Measurements from ENCODE around the gene MED6. TPM values are rescaled to one million over a fixed set of nuclear protein-coding genes. Genes with fewer than 3 reads are reported as not detected.
A peak's percentile ranks its signal among the peaks of the same experiment; 100 is the strongest.

MED6 gene
- total and polyA plus RNA-seq, 4 experiments from 2014 or later = 38.4 to 61.8 (median 52.9) TPM

DNA sequence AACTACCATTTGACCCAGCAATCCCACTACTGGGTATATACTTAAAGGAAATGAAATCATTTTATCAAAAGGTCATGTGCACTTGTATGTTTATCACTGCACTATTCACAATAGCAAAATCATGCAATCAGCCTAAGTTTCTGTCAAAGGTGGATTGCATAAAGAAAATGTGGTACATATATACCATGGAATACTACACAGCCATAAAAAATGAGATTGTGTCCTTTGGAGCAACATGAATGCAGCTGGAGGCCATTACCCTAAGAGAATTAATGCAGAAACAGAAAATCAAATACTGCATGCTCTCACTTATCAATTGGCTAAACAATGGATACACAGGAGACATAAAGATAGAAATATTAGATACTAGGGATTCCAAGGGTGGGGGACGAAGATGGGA is 27.4 kb downstream of the MED6 start:
- intact Hi-C loops (cut with micrococcal nuclease) = no loop called here
- no peaks in the 10 kb centered on the region for H3K36me3 ChIP-seq (ENCODE audit: insufficient read depth, low read length)
- DNase-seq = no peak
- no peaks in the 10 kb centered on the region for H3K4me1 ChIP-seq (ENCODE audit: insufficient read depth, low read length)
- Mint-ChIP-seq H3K36me3 (peaks cover 55 to 65% of the 10 kb centered on the region in 2 donors), H3K4me3 (no peak overlapping the region), H3K4me1 (peaks cover 6 to 20% (median 16%) of the 10 kb centered on the region in 4 donors), H3K9me3 (peaks cover 0 to 3% (median 0%) of the 10 kb centered on the region in 8 donors), H3K27ac (no peak overlapping the region), H3K27me3 (no peaks in the 10 kb centered on the region)
- POLR2A ChIA-PET (ENCODE audit: partially characterized antibody) = no interaction called here
- no peak overlapping the region for H3K27ac ChIP-seq (ENCODE audit: low read depth, low read length)
- H3K27me3 ChIP-seq (ENCODE audit: insufficient read depth, low read length) = no peaks in the 10 kb centered on the region
- no peaks in the 10 kb centered on the region for H3K9me3 ChIP-seq (ENCODE audit: control insufficient read depth in 1 of 2, low read length in 2 of 2)
- H3K4me3 ChIP-seq (ENCODE audit: low read length in 2 of 2) = no peak overlapping the region
- CTCF ChIA-PET (ENCODE audit: partially characterized antibody) = no interaction called here

DNA sequence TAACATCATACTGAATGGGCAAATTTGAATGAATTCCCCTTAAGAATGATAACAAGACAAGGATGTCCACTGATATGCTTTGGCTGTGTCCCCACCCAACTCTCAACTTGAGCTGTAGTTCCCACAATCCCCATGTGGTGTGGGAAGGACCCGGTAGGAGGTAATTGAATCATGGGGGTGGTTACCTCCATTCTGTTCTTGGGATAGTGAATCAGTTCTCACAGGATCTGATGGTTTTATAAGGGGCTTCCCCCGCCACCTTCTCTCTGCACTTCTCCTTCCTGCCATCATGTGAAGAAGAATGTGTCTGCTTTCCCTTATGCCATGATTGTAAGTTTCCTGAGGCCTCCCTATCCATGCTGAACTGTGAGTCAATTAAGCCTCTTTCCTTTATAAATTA is 29.3 kb downstream of the MED6 start:
- no peak overlapping the region for H3K27ac ChIP-seq (ENCODE audit: low read depth, low read length)
- intact Hi-C loops (cut with micrococcal nuclease) = no loop called here
- H3K9me3 Mint-ChIP-seq = peaks cover 0 to 4% (median 3%) of the 10 kb centered on the region in 8 donors
- peaks cover 61 to 75% of the 10 kb centered on the region in 2 donors for H3K36me3 Mint-ChIP-seq
- no peaks in the 10 kb centered on the region for H3K9me3 ChIP-seq (ENCODE audit: control insufficient read depth in 1 of 2, low read length in 2 of 2)
- CTCF ChIA-PET (ENCODE audit: partially characterized antibody) = no interaction called here
- peaks cover 6 to 20% (median 18%) of the 10 kb centered on the region in 4 donors for H3K4me1 Mint-ChIP-seq
- POLR2A ChIA-PET (ENCODE audit: partially characterized antibody) = no interaction called here
- no peaks in the 10 kb centered on the region for H3K27me3 ChIP-seq (ENCODE audit: insufficient read depth, low read length)
- no peak overlapping the region for H3K4me3 Mint-ChIP-seq
- no peaks in the 10 kb centered on the region for H3K27me3 Mint-ChIP-seq
- no peaks in the 10 kb centered on the region for H3K4me1 ChIP-seq (ENCODE audit: insufficient read depth, low read length)
- no peak overlapping the region for H3K27ac Mint-ChIP-seq
- H3K36me3 ChIP-seq (ENCODE audit: insufficient read depth, low read length) = no peaks in the 10 kb centered on the region
- no peak for DNase-seq
- no peak overlapping the region for H3K4me3 ChIP-seq (ENCODE audit: low read length in 2 of 2)

- intact Hi-C loops (cut with micrococcal nuclease) = no loop called here
- no peaks in the 10 kb centered on the region for H3K9me3 ChIP-seq (ENCODE audit: control insufficient read depth in 1 of 2, low read length in 2 of 2)
- ChIA-PET CTCF (ENCODE audit: partially characterized antibody) (no interaction called here), POLR2A (ENCODE audit: partially characterized antibody) (no interaction called here)
- peak overlapping the region in 1 of 7 donors; percentile 9 for H3K27ac Mint-ChIP-seq
- H3K27me3 Mint-ChIP-seq = no peaks in the 10 kb centered on the region
- H3K36me3 Mint-ChIP-seq = peaks cover 76 to 86% of the 10 kb centered on the region in 2 donors
- no peak overlapping the region for H3K27ac ChIP-seq (ENCODE audit: low read depth, low read length)
- H3K9me3 Mint-ChIP-seq = peaks cover 3 to 22% (median 12%) of the 10 kb centered on the region in 8 donors
- no peak for DNase-seq
- H3K4me1 Mint-ChIP-seq = peaks cover 6 to 20% (median 17%) of the 10 kb centered on the region in 4 donors
- no peaks in the 10 kb centered on the region for H3K4me1 ChIP-seq (ENCODE audit: insufficient read depth, low read length)
- no peak overlapping the region for H3K4me3 Mint-ChIP-seq
- H3K4me3 ChIP-seq (ENCODE audit: low read length in 2 of 2) = no peak overlapping the region
- H3K36me3 ChIP-seq (ENCODE audit: insufficient read depth, low read length) = peaks cover 13% of the 10 kb centered on the region
- no peaks in the 10 kb centered on the region for H3K27me3 ChIP-seq (ENCODE audit: insufficient read depth, low read length)
These were observed 32.7 kb downstream of the MED6 start for GRCh38 chr14:70567791-70568190.

- CTCF ChIA-PET (ENCODE audit: partially characterized antibody) = interaction anchor here (0.7 kb wide), 1 partner anchor 144 kb away, joined by 4 read pairs; no protein-coding TSS in a partner anchor
- H3K4me1 Mint-ChIP-seq = peaks cover 0 to 3% (median 1%) of the 10 kb centered on the region in 4 donors
- no peak overlapping the region for H3K27ac Mint-ChIP-seq
- H3K27me3 Mint-ChIP-seq = no peaks in the 10 kb centered on the region
- Histone ChIP-seq H3K27ac (ENCODE audit: low read depth, low read length) (no peak overlapping the region), H3K4me3 (ENCODE audit: low read length in 2 of 2) (no peak overlapping the region), H3K4me1 (ENCODE audit: insufficient read depth, low read length) (no peaks in the 10 kb centered on the region), H3K9me3 (ENCODE audit: control insufficient read depth in 1 of 2, low read length in 2 of 2) (no peaks in the 10 kb centered on the region), H3K27me3 (ENCODE audit: insufficient read depth, low read length) (no peaks in the 10 kb centered on the region), H3K36me3 (ENCODE audit: insufficient read depth, low read length) (peaks cover 13% of the 10 kb centered on the region)
- intact Hi-C loops (cut with micrococcal nuclease) = no loop called here
- peaks cover 4 to 42% (median 24%) of the 10 kb centered on the region in 8 donors for H3K9me3 Mint-ChIP-seq
- POLR2A ChIA-PET (ENCODE audit: partially characterized antibody) = no interaction called here
- DNase-seq = no peak
- H3K36me3 Mint-ChIP-seq = peaks cover 66 to 87% of the 10 kb centered on the region in 2 donors
- no peak overlapping the region for H3K4me3 Mint-ChIP-seq
These were observed 36.6 kb downstream of the MED6 start for GRCh38 chr14:70563869-70564268.

DNA sequence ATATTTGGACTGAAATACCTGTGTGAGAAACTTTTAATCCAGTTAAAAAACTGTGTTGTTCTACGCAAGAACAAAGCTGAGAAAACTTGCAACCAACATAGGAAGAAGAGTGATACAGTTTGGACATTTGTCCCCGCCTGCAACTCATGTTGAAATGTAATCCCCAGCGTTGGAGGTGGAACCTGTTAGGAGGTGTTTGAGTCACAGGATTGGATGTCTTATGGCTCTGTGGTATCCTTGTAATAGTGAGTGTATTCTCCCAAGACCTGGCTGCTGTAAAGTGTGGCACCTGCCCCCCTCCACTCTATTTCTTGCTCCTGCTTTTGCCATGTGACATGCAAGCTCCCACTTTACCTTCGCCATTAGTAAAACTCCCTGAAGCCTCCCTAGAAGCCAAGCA is 37.0 kb downstream of the MED6 start:
- DNase-seq = no peak
- no peak overlapping the region for H3K27ac ChIP-seq (ENCODE audit: low read depth, low read length)
- H3K27me3 ChIP-seq (ENCODE audit: insufficient read depth, low read length) = no peaks in the 10 kb centered on the region
- H3K36me3 Mint-ChIP-seq = peaks cover 66 to 87% of the 10 kb centered on the region in 2 donors
- peaks cover 0 to 3% (median 1%) of the 10 kb centered on the region in 4 donors for H3K4me1 Mint-ChIP-seq
- H3K4me3 ChIP-seq (ENCODE audit: low read length in 2 of 2) = no peak overlapping the region
- no peaks in the 10 kb centered on the region for H3K9me3 ChIP-seq (ENCODE audit: control insufficient read depth in 1 of 2, low read length in 2 of 2)
- H3K4me1 ChIP-seq (ENCODE audit: insufficient read depth, low read length) = no peaks in the 10 kb centered on the region
- CTCF ChIA-PET (ENCODE audit: partially characterized antibody) = no interaction called here
- no peak overlapping the region for H3K4me3 Mint-ChIP-seq
- no peaks in the 10 kb centered on the region for H3K27me3 Mint-ChIP-seq
- POLR2A ChIA-PET (ENCODE audit: partially characterized antibody) = no interaction called here
- peaks cover 4 to 42% (median 24%) of the 10 kb centered on the region in 8 donors for H3K9me3 Mint-ChIP-seq
- H3K27ac Mint-ChIP-seq = no peak overlapping the region
- peaks cover 13% of the 10 kb centered on the region for H3K36me3 ChIP-seq (ENCODE audit: insufficient read depth, low read length)
- intact Hi-C loops (cut with micrococcal nuclease) = no loop called here

GRCh38 chr14:70558356-70558755 is 42.1 kb downstream of the MED6 start:
- Mint-ChIP-seq H3K27ac (no peak overlapping the region), H3K36me3 (peaks cover 39 to 50% of the 10 kb centered on the region in 2 donors), H3K27me3 (no peaks in the 10 kb centered on the region), H3K9me3 (peaks cover 4 to 24% (median 12%) of the 10 kb centered on the region in 8 donors), H3K4me3 (no peak overlapping the region), H3K4me1 (peaks cover 0 to 5% (median 0%) of the 10 kb centered on the region in 4 donors)
- CTCF ChIA-PET (ENCODE audit: partially characterized antibody) = no interaction called here
- no peak for DNase-seq
- Histone ChIP-seq H3K9me3 (ENCODE audit: control insufficient read depth in 1 of 2, low read length in 2 of 2) (no peaks in the 10 kb centered on the region), H3K36me3 (ENCODE audit: insufficient read depth, low read length) (no peaks in the 10 kb centered on the region), H3K27ac (ENCODE audit: low read depth, low read length) (no peak overlapping the region), H3K27me3 (ENCODE audit: insufficient read depth, low read length) (no peaks in the 10 kb centered on the region), H3K4me1 (ENCODE audit: insufficient read depth, low read length) (no peaks in the 10 kb centered on the region), H3K4me3 (ENCODE audit: low read length in 2 of 2) (no peak overlapping the region)
- intact Hi-C loops (cut with micrococcal nuclease) = no loop called here
- POLR2A ChIA-PET (ENCODE audit: partially characterized antibody) = no interaction called here

GRCh38 chr14:70555890-70556289 is 44.6 kb downstream of the MED6 start:
- no peak overlapping the region for H3K27ac ChIP-seq (ENCODE audit: low read depth, low read length)
- Mint-ChIP-seq H3K27me3 (no peaks in the 10 kb centered on the region), H3K9me3 (peaks cover 0 to 4% (median 1%) of the 10 kb centered on the region in 8 donors), H3K4me3 (peak overlapping the region in 2 of 8 donors; percentile 10 to 41), H3K27ac (no peak overlapping the region), H3K4me1 (peaks cover 0 to 5% (median 0%) of the 10 kb centered on the region in 4 donors), H3K36me3 (peaks cover 16 to 26% of the 10 kb centered on the region in 2 donors)
- no peaks in the 10 kb centered on the region for H3K9me3 ChIP-seq (ENCODE audit: control insufficient read depth in 1 of 2, low read length in 2 of 2)
- H3K27me3 ChIP-seq (ENCODE audit: insufficient read depth, low read length) = no peaks in the 10 kb centered on the region
- H3K4me3 ChIP-seq (ENCODE audit: low read length in 2 of 2) = no peak overlapping the region
- H3K36me3 ChIP-seq (ENCODE audit: insufficient read depth, low read length) = no peaks in the 10 kb centered on the region
- ChIA-PET CTCF (ENCODE audit: partially characterized antibody) (no interaction called here), POLR2A (ENCODE audit: partially characterized antibody) (no interaction called here)
- no peak for DNase-seq
- intact Hi-C loops (cut with micrococcal nuclease) = no loop called here
- no peaks in the 10 kb centered on the region for H3K4me1 ChIP-seq (ENCODE audit: insufficient read depth, low read length)

DNA sequence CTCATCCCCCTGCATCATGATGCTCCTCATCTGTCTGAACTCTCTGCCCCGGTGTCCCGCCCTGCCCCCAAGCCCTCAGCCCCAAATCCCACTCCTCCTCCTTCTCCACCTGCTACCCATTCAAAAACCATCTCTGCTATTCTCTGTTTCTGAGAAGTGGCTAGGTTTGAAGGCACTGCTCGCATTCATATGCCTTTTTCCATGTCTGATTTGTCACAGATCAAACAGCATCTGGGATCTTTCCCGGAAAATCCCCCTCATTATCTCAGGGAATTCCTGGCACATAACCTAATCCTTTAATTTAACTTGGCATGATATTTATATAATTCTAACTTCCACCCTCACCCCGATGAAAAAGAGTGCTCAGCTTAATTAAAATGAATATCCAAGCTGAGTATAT is 62.4 kb downstream of the MED6 start:
- Histone ChIP-seq H3K36me3 (ENCODE audit: insufficient read depth, low read length) (no peaks in the 10 kb centered on the region), H3K4me1 (ENCODE audit: insufficient read depth, low read length) (no peaks in the 10 kb centered on the region), H3K27me3 (ENCODE audit: insufficient read depth, low read length) (no peaks in the 10 kb centered on the region), H3K9me3 (ENCODE audit: control insufficient read depth in 1 of 2, low read length in 2 of 2) (no peaks in the 10 kb centered on the region), H3K4me3 (ENCODE audit: low read length in 2 of 2) (no peak overlapping the region), H3K27ac (ENCODE audit: low read depth, low read length) (no peak overlapping the region)
- Mint-ChIP-seq H3K27ac (no peak overlapping the region), H3K36me3 (peaks cover 9 to 24% of the 10 kb centered on the region in 2 donors), H3K27me3 (no peaks in the 10 kb centered on the region), H3K9me3 (peaks cover 0 to 3% (median 0%) of the 10 kb centered on the region in 8 donors), H3K4me3 (no peak overlapping the region), H3K4me1 (peaks cover 9 to 17% (median 13%) of the 10 kb centered on the region in 4 donors)
- ChIA-PET POLR2A (ENCODE audit: partially characterized antibody) (no interaction called here), CTCF (ENCODE audit: partially characterized antibody) (no interaction called here)
- intact Hi-C loops (cut with micrococcal nuclease) = no loop called here
- no peak for DNase-seq
